HG03139 (cell line): ENCODE measurements around the gene FEZF1.

Source experiments
- ATAC-seq: cut with Tn5 transposase; IDR thresholded peaks from one replicate; pipeline ENCODE4 v1.9.1; 2021; ENCODE audit not compliant: unreplicated experiment

Gene FEZF1

GRCh38 chr7:122304319-122304975 lies at the start of gene FEZF1:
Gene FEZF1, minus strand, starts transcription at chr7:122304750. Its CDS starts 313 bp downstream, at chr7:122304437.
- no peak for ATAC-seq

DNA sequence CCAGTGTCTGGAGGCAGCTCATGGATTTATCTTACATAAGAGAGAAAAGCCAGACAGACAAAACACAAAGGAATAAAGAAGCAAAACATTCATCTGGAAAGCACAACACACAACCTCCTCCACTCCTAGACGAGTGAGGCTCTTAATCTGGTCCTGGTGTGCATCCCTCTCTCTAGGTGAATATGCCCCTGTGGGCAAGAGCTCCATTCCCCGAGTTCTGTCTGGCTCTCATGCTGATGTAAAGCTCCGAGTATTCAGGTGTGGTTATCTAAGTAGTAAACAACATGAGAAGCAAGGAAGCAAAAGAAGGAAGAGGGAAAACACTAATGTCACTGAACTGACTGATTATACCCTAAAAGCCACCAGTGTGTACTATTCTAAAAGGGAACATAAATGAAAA lies 47.9 kb upstream of the FEZF1 start:
- no peak for ATAC-seq

DNA sequence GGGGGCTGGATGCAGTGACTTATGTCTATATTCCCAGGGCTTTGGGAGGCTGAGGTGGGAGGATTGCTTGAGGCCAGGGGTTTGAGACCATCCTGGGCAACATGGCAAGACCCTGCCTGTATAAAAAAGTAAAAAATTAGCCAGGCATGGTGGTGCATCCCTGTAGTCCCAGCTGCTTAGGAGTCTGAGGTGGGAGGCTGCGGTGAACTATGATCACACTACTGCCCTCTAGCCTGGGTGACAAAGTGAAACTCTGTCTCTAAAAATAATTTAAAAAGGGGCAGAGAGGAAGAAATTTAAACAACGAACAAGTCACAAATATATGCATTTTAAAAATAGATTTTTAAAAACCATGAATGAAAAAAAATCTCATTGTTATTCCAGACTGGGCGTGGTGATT lies 46.2 kb upstream of the FEZF1 start:
- no peak for ATAC-seq

GRCh38 chr7:122344303-122344620 lies 39.7 kb upstream of the FEZF1 start:
- no peak for ATAC-seq

- no peak for ATAC-seq
Measured at GRCh38 chr7:122343601-122344302, 39.2 kb upstream of the FEZF1 start.

- no peak for ATAC-seq
Measured at GRCh38 chr7:122340427-122340826, 35.9 kb upstream of the FEZF1 start.

DNA sequence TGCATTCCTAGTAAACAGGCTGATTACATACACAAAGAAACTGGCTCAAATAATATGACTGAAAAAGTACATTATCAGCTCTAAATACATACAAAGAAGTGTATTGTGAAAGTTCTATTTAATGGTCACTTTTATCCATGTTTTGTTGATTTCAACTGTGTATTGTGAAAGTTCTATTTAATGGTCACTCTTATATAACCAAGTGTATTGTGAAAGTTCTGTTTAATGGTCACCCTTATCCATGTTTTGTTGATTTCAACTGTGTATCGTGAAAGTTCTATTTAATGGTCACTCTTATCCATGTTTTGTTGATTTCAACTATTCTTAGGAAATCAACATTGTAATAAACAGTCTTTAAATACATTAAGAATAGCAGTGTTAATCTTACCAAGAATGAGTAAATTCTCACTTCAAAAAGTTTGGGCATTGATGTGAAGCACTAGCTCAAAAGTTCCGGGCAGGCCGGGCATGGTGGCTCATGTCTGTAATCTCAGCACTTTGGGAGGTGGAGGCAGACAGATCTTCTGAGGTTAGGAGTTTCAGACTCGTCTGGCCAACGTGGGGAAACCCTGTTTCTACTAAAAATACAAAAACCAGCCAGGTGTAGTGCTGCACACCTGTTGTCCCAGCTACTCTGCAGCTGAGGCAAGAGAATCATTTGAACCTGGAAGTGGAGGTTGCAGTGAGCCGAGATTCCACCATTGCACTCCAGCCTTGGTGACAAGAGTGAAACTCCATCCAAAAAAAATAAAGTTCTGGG lies 34.8 kb upstream of the FEZF1 start:
- ATAC-seq, result no peak

DNA sequence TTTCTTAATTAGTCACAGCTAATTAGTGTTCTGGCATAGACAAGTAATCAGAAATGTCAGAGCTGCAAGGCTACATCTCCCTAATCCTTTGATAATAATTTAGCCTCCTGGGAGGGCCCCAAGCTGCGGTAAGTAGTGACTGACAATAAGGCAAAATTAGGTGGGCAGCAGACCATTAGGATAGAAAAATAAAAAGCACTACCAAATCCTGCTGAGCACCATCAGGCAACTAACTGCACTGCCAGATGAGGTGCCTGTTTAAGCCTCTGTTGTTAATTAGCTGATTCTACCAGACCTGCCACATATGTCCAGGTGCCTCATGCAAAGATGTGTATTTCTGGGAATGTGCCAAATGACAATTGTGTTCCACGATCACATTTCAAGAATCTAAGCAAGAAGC lies 32.5 kb upstream of the FEZF1 start:
- no peak for ATAC-seq

DNA sequence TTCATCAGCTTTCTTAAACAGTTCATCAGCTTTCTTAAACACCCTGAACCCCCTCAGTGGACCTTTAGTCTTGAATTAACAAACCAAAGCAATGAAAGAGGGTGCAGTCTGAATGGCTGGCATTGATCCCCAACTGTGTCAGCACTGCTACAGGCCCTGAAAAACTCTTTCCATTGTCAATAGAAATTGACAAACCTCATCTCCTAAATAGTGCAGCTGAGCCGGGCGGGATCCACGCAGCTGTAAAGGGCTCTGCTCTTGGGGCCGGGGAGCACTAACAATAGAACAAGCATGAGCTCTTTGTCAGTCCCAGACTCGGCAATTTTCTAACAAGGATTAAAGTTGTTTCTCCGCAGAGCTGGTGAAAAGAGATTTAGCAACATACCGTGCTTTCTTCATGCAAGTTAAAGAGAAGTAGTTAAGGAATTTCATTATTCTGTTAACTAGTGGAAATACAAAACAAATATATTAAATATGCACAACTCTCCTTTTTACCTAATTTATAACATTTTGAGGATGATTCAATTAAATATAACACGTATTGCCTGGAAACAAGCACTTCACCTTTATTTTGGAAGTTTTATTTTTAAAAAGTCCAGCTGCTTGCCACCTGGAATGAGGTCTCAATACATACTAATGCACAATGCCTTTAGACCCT lies 24.7 kb upstream of the FEZF1 start:
- ATAC-seq, result no peak

DNA sequence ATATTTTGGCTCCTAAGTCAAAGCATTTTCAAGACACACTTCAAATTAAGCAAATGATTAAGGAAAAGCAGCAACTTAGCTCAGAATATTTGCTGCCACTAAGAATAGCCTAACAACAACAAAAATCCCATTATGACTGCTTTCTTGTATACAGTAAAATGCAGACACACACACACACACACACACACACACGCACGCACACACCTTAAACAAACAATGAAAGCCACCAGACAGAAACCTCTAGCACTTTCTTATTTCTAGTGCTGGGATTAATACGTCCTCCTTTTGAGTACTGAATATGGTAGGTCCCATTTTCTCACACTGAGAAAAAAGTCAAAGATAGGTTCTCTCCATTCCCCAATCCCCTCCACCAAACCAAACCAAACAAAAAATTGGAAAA lies 23.4 kb upstream of the FEZF1 start:
- ATAC-seq, result no peak

- no peak for ATAC-seq
Measured at GRCh38 chr7:122316467-122317388, 12.2 kb upstream of the FEZF1 start.

GRCh38 chr7:122315507-122316466 lies 11.2 kb upstream of the FEZF1 start:
- ATAC-seq, result no peak

- no peak for ATAC-seq
Measured at GRCh38 chr7:122314284-122314683, 9.7 kb upstream of the FEZF1 start.

DNA sequence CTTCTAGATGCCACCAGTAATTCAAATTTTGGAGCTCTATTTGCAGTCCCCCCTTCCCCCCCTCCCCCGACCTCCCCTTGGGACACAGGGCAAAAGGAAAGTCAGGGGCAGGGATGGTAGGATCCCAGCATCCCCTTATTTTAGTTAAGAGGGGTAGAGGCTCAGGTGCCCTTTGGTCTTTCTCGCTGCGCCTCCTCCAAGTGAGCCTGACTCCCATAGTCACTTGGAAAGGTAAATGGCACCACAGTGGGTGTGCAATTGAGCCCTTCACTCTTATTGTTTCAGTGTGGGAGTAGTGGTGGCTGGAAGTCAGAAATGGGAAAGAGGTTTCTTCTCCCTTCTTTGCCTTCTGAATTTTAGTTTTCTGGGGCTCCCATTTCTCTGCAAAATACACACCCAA lies 8.2 kb upstream of the FEZF1 start:
- ATAC-seq, result no peak

- no peak for ATAC-seq
Measured at GRCh38 chr7:122311734-122312450, 7.3 kb upstream of the FEZF1 start.

GRCh38 chr7:122311050-122311700 lies 6.6 kb upstream of the FEZF1 start:
- ATAC-seq, result no peak

- ATAC-seq, result no peak
Measured at GRCh38 chr7:122310119-122311021, 5.8 kb upstream of the FEZF1 start.
